ENCODE results near the gene TIMM50. TPM values are rescaled to one million over a fixed set of nuclear protein-coding genes. Genes with fewer than 3 reads are reported as not detected.

Gene TIMM50
- total and polyA plus RNA-seq, 2 of the 13 experiments (the other 11 are each of a cell fraction or from before 2014, with no cell fraction given): 91.1 to 92.5 TPM

DNA sequence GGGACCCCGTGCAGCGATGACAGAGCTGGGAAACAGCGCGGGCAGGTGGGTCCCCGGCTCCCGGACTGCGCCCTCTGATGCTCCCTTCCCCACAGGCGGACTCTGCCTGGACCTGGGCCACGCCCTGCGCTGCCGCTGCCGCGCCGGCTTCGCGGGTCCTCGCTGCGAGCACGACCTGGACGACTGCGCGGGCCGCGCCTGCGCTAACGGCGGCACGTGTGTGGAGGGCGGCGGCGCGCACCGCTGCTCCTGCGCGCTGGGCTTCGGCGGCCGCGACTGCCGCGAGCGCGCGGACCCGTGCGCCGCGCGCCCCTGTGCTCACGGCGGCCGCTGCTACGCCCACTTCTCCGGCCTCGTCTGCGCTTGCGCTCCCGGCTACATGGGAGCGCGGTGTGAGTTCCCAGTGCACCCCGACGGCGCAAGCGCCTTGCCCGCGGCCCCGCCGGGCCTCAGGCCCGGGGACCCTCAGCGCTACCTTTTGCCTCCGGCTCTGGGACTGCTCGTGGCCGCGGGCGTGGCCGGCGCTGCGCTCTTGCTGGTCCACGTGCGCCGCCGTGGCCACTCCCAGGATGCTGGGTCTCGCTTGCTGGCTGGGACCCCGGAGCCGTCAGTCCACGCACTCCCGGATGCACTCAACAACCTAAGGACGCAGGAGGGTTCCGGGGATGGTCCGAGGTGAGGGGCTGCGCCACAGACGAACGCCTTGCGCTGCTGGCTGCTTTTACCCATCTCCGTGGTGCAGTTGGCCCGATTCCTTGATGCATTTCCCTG is 26.5 kb downstream of the TIMM50 start (continued):
- TF ChIP-seq ZMAT3 (CRISPR knock-in tag; conservative IDR thresholded peaks at IDR 0.05) (peak; percentile 96), MYC (CRISPR knock-in tag; IDR thresholded peaks at IDR 0.05; ENCODE audit: borderline replicate concordance) (peak; percentile 81), IRX3 (CRISPR knock-in tag; IDR thresholded peaks at IDR 0.05; ENCODE audit: borderline replicate concordance, low read depth) (peak; percentile 99), FOSL1 (CRISPR knock-in tag; IDR thresholded peaks at IDR 0.05; ENCODE audit: borderline replicate concordance) (no peak), ZNF543 (CRISPR knock-in tag; IDR thresholded peaks at IDR 0.05) (peak; percentile 69; the same call in 1 of the 2 replicates), ZSCAN25 (CRISPR knock-in tag; IDR thresholded peaks at IDR 0.05) (peak; percentile 76; the same call in 1 of the 2 replicates), CREM (IDR thresholded peaks at IDR 0.05) (no peak), CREM (CRISPR knock-in tag; IDR thresholded peaks at IDR 0.05) (no peak), ZNF761 (CRISPR knock-in tag; conservative IDR thresholded peaks at IDR 0.05) (peak; percentile 49; the same call in 1 of the 2 replicates), MAF1 (CRISPR knock-in tag; IDR thresholded peaks at IDR 0.05; ENCODE audit: borderline replicate concordance) (no peak), MXI1 (IDR thresholded peaks at IDR 0.05; ENCODE audit: borderline replicate concordance, low read depth, low read length) (peak; percentile 43; the same call in 1 of the 3 replicates), ZNF552 (CRISPR knock-in tag; IDR thresholded peaks at IDR 0.05; ENCODE audit: borderline replicate concordance) (peak; percentile 72; the same call in 1 of the 2 replicates), ZNF562 (CRISPR knock-in tag; IDR thresholded peaks at IDR 0.05; ENCODE audit: borderline replicate concordance) (peak; percentile 92), XBP1 (CRISPR knock-in tag; IDR thresholded peaks at IDR 0.05) (peak; percentile 82; the same call in 1 of the 2 replicates), ZNF292 (CRISPR knock-in tag; IDR thresholded peaks at IDR 0.05; ENCODE audit: borderline replicate concordance, low read depth) (no peak), JUN (CRISPR knock-in tag; IDR thresholded peaks at IDR 0.05) (peak; percentile 66), ZC3H13 (CRISPR knock-in tag; IDR thresholded peaks at IDR 0.05) (peak; percentile 92)
- TF ChIP-seq, protein P1, sequence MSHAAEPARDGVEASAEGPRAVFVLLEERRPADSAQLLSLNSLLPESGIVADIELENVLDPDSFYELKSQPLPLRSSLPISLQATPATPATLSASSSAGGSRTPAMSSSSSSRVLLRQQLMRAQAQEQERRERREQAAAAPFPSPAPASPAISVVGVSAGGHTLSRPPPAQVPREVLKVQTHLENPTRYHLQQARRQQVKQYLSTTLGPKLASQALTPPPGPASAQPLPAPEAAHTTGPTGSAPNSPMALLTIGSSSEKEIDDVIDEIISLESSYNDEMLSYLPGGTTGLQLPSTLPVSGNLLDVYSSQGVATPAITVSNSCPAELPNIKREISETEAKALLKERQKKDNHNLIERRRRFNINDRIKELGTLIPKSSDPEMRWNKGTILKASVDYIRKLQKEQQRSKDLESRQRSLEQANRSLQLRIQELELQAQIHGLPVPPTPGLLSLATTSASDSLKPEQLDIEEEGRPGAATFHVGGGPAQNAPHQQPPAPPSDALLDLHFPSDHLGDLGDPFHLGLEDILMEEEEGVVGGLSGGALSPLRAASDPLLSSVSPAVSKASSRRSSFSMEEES (CRISPR knock-in tag; IDR thresholded peaks at IDR 0.05): no peak; the same call in 1 of the 2 replicates
- TF ChIP-seq, protein P2, sequence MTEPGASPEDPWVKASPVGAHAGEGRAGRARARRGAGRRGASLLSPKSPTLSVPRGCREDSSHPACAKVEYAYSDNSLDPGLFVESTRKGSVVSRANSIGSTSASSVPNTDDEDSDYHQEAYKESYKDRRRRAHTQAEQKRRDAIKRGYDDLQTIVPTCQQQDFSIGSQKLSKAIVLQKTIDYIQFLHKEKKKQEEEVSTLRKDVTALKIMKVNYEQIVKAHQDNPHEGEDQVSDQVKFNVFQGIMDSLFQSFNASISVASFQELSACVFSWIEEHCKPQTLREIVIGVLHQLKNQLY (CRISPR knock-in tag; IDR thresholded peaks at IDR 0.05): no peak
- TF ChIP-seq, protein P3, sequence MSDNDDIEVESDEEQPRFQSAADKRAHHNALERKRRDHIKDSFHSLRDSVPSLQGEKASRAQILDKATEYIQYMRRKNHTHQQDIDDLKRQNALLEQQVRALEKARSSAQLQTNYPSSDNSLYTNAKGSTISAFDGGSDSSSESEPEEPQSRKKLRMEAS (IDR thresholded peaks at IDR 0.05): peak; percentile 99
- TF ChIP-seq, protein P4, sequence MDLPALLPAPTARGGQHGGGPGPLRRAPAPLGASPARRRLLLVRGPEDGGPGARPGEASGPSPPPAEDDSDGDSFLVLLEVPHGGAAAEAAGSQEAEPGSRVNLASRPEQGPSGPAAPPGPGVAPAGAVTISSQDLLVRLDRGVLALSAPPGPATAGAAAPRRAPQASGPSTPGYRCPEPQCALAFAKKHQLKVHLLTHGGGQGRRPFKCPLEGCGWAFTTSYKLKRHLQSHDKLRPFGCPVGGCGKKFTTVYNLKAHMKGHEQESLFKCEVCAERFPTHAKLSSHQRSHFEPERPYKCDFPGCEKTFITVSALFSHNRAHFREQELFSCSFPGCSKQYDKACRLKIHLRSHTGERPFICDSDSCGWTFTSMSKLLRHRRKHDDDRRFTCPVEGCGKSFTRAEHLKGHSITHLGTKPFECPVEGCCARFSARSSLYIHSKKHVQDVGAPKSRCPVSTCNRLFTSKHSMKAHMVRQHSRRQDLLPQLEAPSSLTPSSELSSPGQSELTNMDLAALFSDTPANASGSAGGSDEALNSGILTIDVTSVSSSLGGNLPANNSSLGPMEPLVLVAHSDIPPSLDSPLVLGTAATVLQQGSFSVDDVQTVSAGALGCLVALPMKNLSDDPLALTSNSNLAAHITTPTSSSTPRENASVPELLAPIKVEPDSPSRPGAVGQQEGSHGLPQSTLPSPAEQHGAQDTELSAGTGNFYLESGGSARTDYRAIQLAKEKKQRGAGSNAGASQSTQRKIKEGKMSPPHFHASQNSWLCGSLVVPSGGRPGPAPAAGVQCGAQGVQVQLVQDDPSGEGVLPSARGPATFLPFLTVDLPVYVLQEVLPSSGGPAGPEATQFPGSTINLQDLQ (CRISPR knock-in tag; IDR thresholded peaks at IDR 0.05): peak; percentile 93
- TF ChIP-seq, protein P5, sequence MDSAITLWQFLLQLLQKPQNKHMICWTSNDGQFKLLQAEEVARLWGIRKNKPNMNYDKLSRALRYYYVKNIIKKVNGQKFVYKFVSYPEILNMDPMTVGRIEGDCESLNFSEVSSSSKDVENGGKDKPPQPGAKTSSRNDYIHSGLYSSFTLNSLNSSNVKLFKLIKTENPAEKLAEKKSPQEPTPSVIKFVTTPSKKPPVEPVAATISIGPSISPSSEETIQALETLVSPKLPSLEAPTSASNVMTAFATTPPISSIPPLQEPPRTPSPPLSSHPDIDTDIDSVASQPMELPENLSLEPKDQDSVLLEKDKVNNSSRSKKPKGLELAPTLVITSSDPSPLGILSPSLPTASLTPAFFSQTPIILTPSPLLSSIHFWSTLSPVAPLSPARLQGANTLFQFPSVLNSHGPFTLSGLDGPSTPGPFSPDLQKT (CRISPR knock-in tag; IDR thresholded peaks at IDR 0.05; ENCODE audit: borderline replicate concordance): peak; percentile 82; the same call in 1 of the 2 replicates
- TF ChIP-seq, protein P6, sequence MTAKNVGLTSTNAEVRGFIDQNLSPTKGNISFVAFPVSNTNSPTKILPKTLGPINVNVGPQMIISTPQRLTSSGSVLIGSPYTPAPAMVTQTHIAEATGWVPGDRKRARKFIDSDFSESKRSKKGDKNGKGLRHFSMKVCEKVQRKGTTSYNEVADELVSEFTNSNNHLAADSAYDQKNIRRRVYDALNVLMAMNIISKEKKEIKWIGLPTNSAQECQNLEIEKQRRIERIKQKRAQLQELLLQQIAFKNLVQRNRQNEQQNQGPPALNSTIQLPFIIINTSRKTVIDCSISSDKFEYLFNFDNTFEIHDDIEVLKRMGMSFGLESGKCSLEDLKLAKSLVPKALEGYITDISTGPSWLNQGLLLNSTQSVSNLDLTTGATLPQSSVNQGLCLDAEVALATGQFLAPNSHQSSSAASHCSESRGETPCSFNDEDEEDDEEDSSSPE (CRISPR knock-in tag; IDR thresholded peaks at IDR 0.05): peak; percentile 95

Measured in HepG2 (cell line).